Stimulated activated CD4-positive, alpha-beta T cell treated with anti-CD3 and anti-CD28 coated beads, Interleukin-2, amount 100 ng/mL, for 48 hours (primary cell): ENCODE results near the gene TBC1D2.
A peak's percentile ranks its signal among the peaks of the same experiment; 100 is the strongest.

Experiments used
- DNase-seq, 2 donors: peaks; one replicate each; pipeline ENCODE4 v3.0.0-alpha.2; 2020

The TBC1D2 gene

GRCh38 chr9:98215271-98215670 is 40.2 kb downstream of the TBC1D2 start:
- no peak for DNase-seq

GRCh38 chr9:98214811-98215210 is 40.6 kb downstream of the TBC1D2 start:
- DNase-seq: no peak

GRCh38 chr9:98211260-98211659 is 44.2 kb downstream of the TBC1D2 start:
- DNase-seq: no peak

- DNase-seq: no peak
Measured at GRCh38 chr9:98210435-98210834, 45.0 kb downstream of the TBC1D2 start.

GRCh38 chr9:98209530-98209929 is 45.9 kb downstream of the TBC1D2 start:
- no peak for DNase-seq

GRCh38 chr9:98208635-98209034 is 46.8 kb downstream of the TBC1D2 start:
- DNase-seq: no peak

- DNase-seq: no peak
Measured at GRCh38 chr9:98207606-98208005, 47.8 kb downstream of the TBC1D2 start.

GRCh38 chr9:98206754-98207153 is 48.7 kb downstream of the TBC1D2 start:
- DNase-seq: no peak

- no peak for DNase-seq
Measured at GRCh38 chr9:98204692-98205091, 50.8 kb downstream of the TBC1D2 start.

- DNase-seq: no peak
Measured at GRCh38 chr9:98203153-98203552, 52.3 kb downstream of the TBC1D2 start.

- no peak for DNase-seq
Measured at GRCh38 chr9:98202252-98202651, 53.2 kb downstream of the TBC1D2 start.

GRCh38 chr9:98201749-98202148 is 53.7 kb downstream of the TBC1D2 start:
- DNase-seq: no peak

GRCh38 chr9:98201102-98201501 is 54.3 kb downstream of the TBC1D2 start:
- DNase-seq: no peak

- no peak for DNase-seq
Measured at GRCh38 chr9:98199388-98200033, 55.9 kb downstream of the TBC1D2 start.

- no peak for DNase-seq
Measured at GRCh38 chr9:98195671-98196070, 59.8 kb downstream of the TBC1D2 start.

GRCh38 chr9:98193336-98193944 is 62.0 kb downstream of the TBC1D2 start:
- DNase-seq: no peak

- peak; percentile 62 to 64 for DNase-seq
Measured at GRCh38 chr9:98192503-98193335, 62.7 kb downstream of the TBC1D2 start, which contains the start of gene CORO2A. TSS of gene CORO2A (minus strand) at chr9:98192637. CDS start at chr9:98157660, 34,977 bp downstream.

- peak; percentile 6 to 20 for DNase-seq
Measured at GRCh38 chr9:98191671-98192502, 63.6 kb downstream of the TBC1D2 start.

GRCh38 chr9:98191181-98191608 is 64.3 kb downstream of the TBC1D2 start:
- no peak for DNase-seq

GRCh38 chr9:98190757-98191105 is 64.7 kb downstream of the TBC1D2 start:
- DNase-seq: no peak

GRCh38 chr9:98189412-98189811 is 66.0 kb downstream of the TBC1D2 start:
- DNase-seq: no peak

GRCh38 chr9:98187926-98188325 is 67.5 kb downstream of the TBC1D2 start:
- DNase-seq: no peak

- DNase-seq: no peak
Measured at GRCh38 chr9:98186236-98186635, 69.2 kb downstream of the TBC1D2 start.
